Panc1 (cell line): ENCODE data around the gene MECR.

Experiments used
- POLR2AphosphoS5 ChIP-seq: IDR thresholded peaks from 2 replicates; pipeline ENCODE4 v1.6.1; 2012; ENCODE audit warnings: mild to moderate bottlenecking, low read depth, low read length, moderate library complexity
- TF ChIP-seq, protein P1 (sequence below): fragments of 450-650 bp; IDR thresholded peaks from 2 replicates; pipeline ENCODE4 v1.5.1; 2017; ENCODE audit warnings: mild to moderate bottlenecking
- TF ChIP-seq, protein P2 (sequence below), 2 experiments: IDR thresholded peaks; 2 replicates each; pipeline ENCODE4 v1.6.1; 2011 to 2012; ENCODE audit warnings: low read depth in 2 of 2, control low read depth in 1 of 2, low read length in 1 of 2, mild to moderate bottlenecking in 1 of 2, moderate library complexity in 1 of 2; ENCODE audit not compliant: insufficient read depth in 1 of 2

DNA sequence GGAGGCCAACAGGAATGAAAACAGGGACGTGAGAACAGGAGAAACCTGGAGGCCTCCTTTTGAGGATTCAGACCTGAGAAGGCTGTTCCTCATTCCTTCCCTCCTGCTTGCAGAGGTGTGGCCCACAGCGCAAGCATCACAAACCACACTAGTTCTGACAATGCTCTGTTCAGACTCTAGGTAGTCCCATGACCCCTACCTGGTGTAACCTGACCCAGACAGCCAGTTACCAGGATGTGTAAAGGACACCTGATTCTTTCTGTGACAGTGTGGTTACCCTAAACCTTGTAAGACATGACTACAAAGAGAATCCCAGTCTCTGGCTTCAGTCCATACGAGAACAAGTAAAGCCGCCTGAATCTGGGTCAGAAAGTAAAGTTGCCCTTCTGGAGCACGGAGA, 3.2 kb downstream of the MECR start:
- TF ChIP-seq, protein P1, sequence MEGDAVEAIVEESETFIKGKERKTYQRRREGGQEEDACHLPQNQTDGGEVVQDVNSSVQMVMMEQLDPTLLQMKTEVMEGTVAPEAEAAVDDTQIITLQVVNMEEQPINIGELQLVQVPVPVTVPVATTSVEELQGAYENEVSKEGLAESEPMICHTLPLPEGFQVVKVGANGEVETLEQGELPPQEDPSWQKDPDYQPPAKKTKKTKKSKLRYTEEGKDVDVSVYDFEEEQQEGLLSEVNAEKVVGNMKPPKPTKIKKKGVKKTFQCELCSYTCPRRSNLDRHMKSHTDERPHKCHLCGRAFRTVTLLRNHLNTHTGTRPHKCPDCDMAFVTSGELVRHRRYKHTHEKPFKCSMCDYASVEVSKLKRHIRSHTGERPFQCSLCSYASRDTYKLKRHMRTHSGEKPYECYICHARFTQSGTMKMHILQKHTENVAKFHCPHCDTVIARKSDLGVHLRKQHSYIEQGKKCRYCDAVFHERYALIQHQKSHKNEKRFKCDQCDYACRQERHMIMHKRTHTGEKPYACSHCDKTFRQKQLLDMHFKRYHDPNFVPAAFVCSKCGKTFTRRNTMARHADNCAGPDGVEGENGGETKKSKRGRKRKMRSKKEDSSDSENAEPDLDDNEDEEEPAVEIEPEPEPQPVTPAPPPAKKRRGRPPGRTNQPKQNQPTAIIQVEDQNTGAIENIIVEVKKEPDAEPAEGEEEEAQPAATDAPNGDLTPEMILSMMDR = no peak
- no peak for TF ChIP-seq POLR2AphosphoS5
- TF ChIP-seq, protein P2, sequence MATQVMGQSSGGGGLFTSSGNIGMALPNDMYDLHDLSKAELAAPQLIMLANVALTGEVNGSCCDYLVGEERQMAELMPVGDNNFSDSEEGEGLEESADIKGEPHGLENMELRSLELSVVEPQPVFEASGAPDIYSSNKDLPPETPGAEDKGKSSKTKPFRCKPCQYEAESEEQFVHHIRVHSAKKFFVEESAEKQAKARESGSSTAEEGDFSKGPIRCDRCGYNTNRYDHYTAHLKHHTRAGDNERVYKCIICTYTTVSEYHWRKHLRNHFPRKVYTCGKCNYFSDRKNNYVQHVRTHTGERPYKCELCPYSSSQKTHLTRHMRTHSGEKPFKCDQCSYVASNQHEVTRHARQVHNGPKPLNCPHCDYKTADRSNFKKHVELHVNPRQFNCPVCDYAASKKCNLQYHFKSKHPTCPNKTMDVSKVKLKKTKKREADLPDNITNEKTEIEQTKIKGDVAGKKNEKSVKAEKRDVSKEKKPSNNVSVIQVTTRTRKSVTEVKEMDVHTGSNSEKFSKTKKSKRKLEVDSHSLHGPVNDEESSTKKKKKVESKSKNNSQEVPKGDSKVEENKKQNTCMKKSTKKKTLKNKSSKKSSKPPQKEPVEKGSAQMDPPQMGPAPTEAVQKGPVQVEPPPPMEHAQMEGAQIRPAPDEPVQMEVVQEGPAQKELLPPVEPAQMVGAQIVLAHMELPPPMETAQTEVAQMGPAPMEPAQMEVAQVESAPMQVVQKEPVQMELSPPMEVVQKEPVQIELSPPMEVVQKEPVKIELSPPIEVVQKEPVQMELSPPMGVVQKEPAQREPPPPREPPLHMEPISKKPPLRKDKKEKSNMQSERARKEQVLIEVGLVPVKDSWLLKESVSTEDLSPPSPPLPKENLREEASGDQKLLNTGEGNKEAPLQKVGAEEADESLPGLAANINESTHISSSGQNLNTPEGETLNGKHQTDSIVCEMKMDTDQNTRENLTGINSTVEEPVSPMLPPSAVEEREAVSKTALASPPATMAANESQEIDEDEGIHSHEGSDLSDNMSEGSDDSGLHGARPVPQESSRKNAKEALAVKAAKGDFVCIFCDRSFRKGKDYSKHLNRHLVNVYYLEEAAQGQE (IDR thresholded peaks at IDR 0.05; ENCODE audit: insufficient read depth in 1 of 2, low read depth in 2 of 2, low read length in 1 of 2) = no peak
